Heart left ventricle (tissue), 16 donors: ENCODE measurements around the gene KIF26B. TPM values are rescaled to one million over a fixed set of nuclear protein-coding genes. Genes with fewer than 3 reads are reported as not detected.

Experiments
- ATAC-seq, 4 donors: fragments of 200-7000 bp; cut with Tn5 transposase; one replicate each; pipeline ENCODE4 v1.9.1; 2020 to 2022; ENCODE audit warnings: moderate library complexity in 4 of 4, mild to moderate bottlenecking in 3 of 4, moderate number of reproducible peaks in 1 of 4
- DNase-seq, 5 donors: peaks; one replicate each; pipeline ENCODE4 v3.0.0-alpha.2; 2020
- H3K27ac ChIP-seq, 12 donors: fragments of 200-600 bp; sonication (generic) in 4 of 12; one replicate each; pipeline versions ENCODE4 v1.5.0 to v1.8.0; 2016 to 2022; ENCODE audit warnings: mild to moderate bottlenecking in 2 of 12
- H3K27me3 ChIP-seq, 9 donors: fragments of 200-600 bp; sonication (generic) in 2 of 9; one replicate each; pipeline versions ENCODE4 v1.5.1 to v1.8.0; 2016 to 2022; ENCODE audit warnings: mild to moderate bottlenecking in 3 of 9
- H3K36me3 ChIP-seq, 9 donors: fragments of 200-600 bp; sonication (generic) in 2 of 9; one replicate each; pipeline versions ENCODE4 v1.5.0 to v1.8.0; 2018 to 2022; ENCODE audit warnings: mild to moderate bottlenecking in 2 of 9
- H3K4me1 ChIP-seq, 12 donors: fragments of 200-600 bp; sonication (generic) in 4 of 12; one replicate each; pipeline versions ENCODE4 v1.5.0 to v1.8.0; 2016 to 2022; ENCODE audit warnings: mild to moderate bottlenecking in 3 of 12
- H3K4me3 ChIP-seq, 12 donors: fragments of 200-600 bp; sonication (generic) in 4 of 12; one replicate each; pipeline versions ENCODE4 v1.5.0 to v1.8.0; 2017 to 2022; ENCODE audit warnings: mild to moderate bottlenecking in 9 of 12, moderate library complexity in 4 of 12
- H3K9me3 ChIP-seq, 12 donors: fragments of 200-600 bp; sonication (generic) in 4 of 12; one replicate each; pipeline versions ENCODE4 v1.5.0 to v1.8.0; 2016 to 2022; ENCODE audit warnings: mild to moderate bottlenecking in 1 of 12
- POLR2A ChIP-seq, 2 donors: fragments of 450-650 bp; IDR thresholded peaks; one replicate each; pipeline ENCODE4 v1.6.1; 2017; ENCODE audit warnings: antibody characterized with exemption in 2 of 2, mild to moderate bottlenecking in 2 of 2, moderate library complexity in 2 of 2
- WGBS, 4 donors: extraction: QIAGEN DNeasy Blood & Tissue Kit in 2 of 4; methylation state at CpG; one replicate each; pipeline versions ENCODE4 v1.1.5 to v1.1.7; 2013 to 2018; 5-methylcytosine and 5-hydroxymethylcytosine counted together
- intact Hi-C, 10 donors: fragments of 100-400 bp; cut with DNase I; formaldehyde crosslinking; loops; one replicate each; pipeline versions ENCODE4 v1.11.1 to v1.14.2; 2022
- polyA plus RNA-seq, 2 donors: library from polyadenylated mRNA; stranded (reverse); fragments of 200-250 nt; gene quantifications; one replicate each; pipeline ENCODE4 v1.2.3, GENCODE V29; 2013
- total RNA-seq, 9 donors: library from RNA; depleted of rRNA in 2 of 9; stranded (reverse); fragments of >200 nt in 2 of 9; fragmentation: NEBNext Ultra II Directional in 3 of 9; extraction: Animal tissue kit (Norgen Biotek cat#: 25700) in 3 of 9; gene quantifications; one replicate each; pipeline versions ENCODE4 v1.1.0 to v1.2.4, GENCODE V29; 2016 to 2023
- TF ChIP-seq, protein P1 (sequence below), 12 donors: fragments of 200-600 bp; sonication (generic) in 4 of 12; IDR thresholded peaks; one replicate each; pipeline versions ENCODE4 v1.5.0 to v1.8.0; 2018 to 2022; ENCODE audit warnings: antibody characterized with exemption in 12 of 12, mild to moderate bottlenecking in 5 of 12
- donor health status: ischemic (EF 13 %, LVEDD 7.1; RV severe dilation, severe dysfunction).
- donor health status: healthy with polysubstance abuse.
- donor health status: DM: no; HTN: yes; CAD: no.
- donor health status: DM: no; HTN: no; CAD: no.
- donor health status: ischemic (EF 25% LVEDD 6.9; RV normal size, moderate dysfunction).
- donor health status: ischemic (EF 25% LVEDD 5.7; RV mildly dilated, moderate dysfunction).
- donor health status: healthy.
- donor health status: DM: yes; HTN: yes; CAD: no.
- donor health status: ischemic (EF 35%, LVEDD 5.7; RV mildly dilated, moderate dysfunction).
- donor health status: nonischemic (EF 11% LVEDD 7.7; RV severe dilation, severe dysfunction).
- donor health status: DM: yes; HTN: yes; CAD: no.
- donor health status: PGD.
- donor health status: ischemic (EF 29% LVEDD 5.4; RV normal size, mild dysfunction).
- donor health status: nonischemic (EF 23%, LVEDD 6.1; RV moderate dilation, normal function).

KIF26B gene
- total and polyA plus RNA-seq, 11 donors = 1.2 to 7.0 (median 2.3) TPM

- Histone ChIP-seq H3K36me3 (no peaks in the 10 kb centered on the region), H3K27me3 (peaks cover 0 to 12% (median 0%) of the 10 kb centered on the region in 9 donors), H3K4me1 (no peaks in the 10 kb centered on the region), H3K4me3 (no peak overlapping the region), H3K9me3 (no peaks in the 10 kb centered on the region), H3K27ac (no peak overlapping the region)
- TF ChIP-seq POLR2A (IDR thresholded peaks at IDR 0.05) = no peak
- TF ChIP-seq, protein P1, sequence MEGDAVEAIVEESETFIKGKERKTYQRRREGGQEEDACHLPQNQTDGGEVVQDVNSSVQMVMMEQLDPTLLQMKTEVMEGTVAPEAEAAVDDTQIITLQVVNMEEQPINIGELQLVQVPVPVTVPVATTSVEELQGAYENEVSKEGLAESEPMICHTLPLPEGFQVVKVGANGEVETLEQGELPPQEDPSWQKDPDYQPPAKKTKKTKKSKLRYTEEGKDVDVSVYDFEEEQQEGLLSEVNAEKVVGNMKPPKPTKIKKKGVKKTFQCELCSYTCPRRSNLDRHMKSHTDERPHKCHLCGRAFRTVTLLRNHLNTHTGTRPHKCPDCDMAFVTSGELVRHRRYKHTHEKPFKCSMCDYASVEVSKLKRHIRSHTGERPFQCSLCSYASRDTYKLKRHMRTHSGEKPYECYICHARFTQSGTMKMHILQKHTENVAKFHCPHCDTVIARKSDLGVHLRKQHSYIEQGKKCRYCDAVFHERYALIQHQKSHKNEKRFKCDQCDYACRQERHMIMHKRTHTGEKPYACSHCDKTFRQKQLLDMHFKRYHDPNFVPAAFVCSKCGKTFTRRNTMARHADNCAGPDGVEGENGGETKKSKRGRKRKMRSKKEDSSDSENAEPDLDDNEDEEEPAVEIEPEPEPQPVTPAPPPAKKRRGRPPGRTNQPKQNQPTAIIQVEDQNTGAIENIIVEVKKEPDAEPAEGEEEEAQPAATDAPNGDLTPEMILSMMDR (IDR thresholded peaks at IDR 0.05) = no peak
- DNase-seq (no peak), ATAC-seq (no peak)
- 85 to 92% (median 92%) methylated on average over 11 of the region's 11 CpGs for WGBS, 4 donors
- intact Hi-C loops = loop anchor here in 2 of 10 donors (10.0 kb wide), 1 partner anchor 618 kb away; no protein-coding TSS in a partner anchor
Measured at GRCh38 chr1:245386297-245386971, 231.6 kb downstream of the KIF26B start.

- intact Hi-C loops = loop anchor here in 2 of 10 donors (10.0 kb wide), 1 partner anchor 616 kb away; no protein-coding TSS in a partner anchor
- H3K4me1 ChIP-seq = no peaks in the 10 kb centered on the region
- peaks cover 0 to 6% (median 0%) of the 10 kb centered on the region in 9 donors for H3K27me3 ChIP-seq
- ATAC-seq (no peak), DNase-seq (no peak)
- H3K4me3 ChIP-seq = peak overlapping the region in 1 of 12 donors; percentile 15
- no peak overlapping the region for H3K27ac ChIP-seq
- peaks cover 0 to 8% (median 0%) of the 10 kb centered on the region in 12 donors for H3K9me3 ChIP-seq
- no peaks in the 10 kb centered on the region for H3K36me3 ChIP-seq
- WGBS, 4 donors = 65 to 71% (median 69%) methylated on average over 3 of the region's 3 CpGs
- TF ChIP-seq, protein P1 (IDR thresholded peaks at IDR 0.05) = no peak
- no peak for TF ChIP-seq POLR2A (IDR thresholded peaks at IDR 0.05)
Measured at GRCh38 chr1:245388687-245389086, 233.9 kb downstream of the KIF26B start.

- TF ChIP-seq, protein P1 (IDR thresholded peaks at IDR 0.05) = no peak
- TF ChIP-seq POLR2A (IDR thresholded peaks at IDR 0.05) = no peak
- Histone ChIP-seq H3K4me1 (no peaks in the 10 kb centered on the region), H3K4me3 (no peak overlapping the region), H3K9me3 (peaks cover 0 to 8% (median 0%) of the 10 kb centered on the region in 12 donors), H3K27ac (no peak overlapping the region), H3K36me3 (no peaks in the 10 kb centered on the region), H3K27me3 (peaks cover 0 to 3% (median 0%) of the 10 kb centered on the region in 9 donors)
- 90 to 97% (median 95%) methylated on average over 7 of the region's 7 CpGs for WGBS, 4 donors
- ATAC-seq (no peak), DNase-seq (no peak)
- intact Hi-C loops = loop anchor here in 2 of 10 donors (10.0 kb wide), 1 partner anchor 615 kb away; no protein-coding TSS in a partner anchor
Measured at GRCh38 chr1:245389873-245390272, 235.1 kb downstream of the KIF26B start.

- H3K4me1 ChIP-seq = no peaks in the 10 kb centered on the region
- ATAC-seq = no peak
- no peak for DNase-seq
- 84 to 96% (median 87%) methylated on average over 1 of the region's 1 CpG for WGBS, 4 donors
- H3K27ac ChIP-seq = no peak overlapping the region
- no peaks in the 10 kb centered on the region for H3K36me3 ChIP-seq
- intact Hi-C loops = no loop called here
- peaks cover 0 to 8% (median 0%) of the 10 kb centered on the region in 12 donors for H3K9me3 ChIP-seq
- no peak overlapping the region for H3K4me3 ChIP-seq
- TF ChIP-seq, protein P1 (IDR thresholded peaks at IDR 0.05) = no peak
- TF ChIP-seq POLR2A (IDR thresholded peaks at IDR 0.05) = no peak
- peaks cover 0 to 2% (median 0%) of the 10 kb centered on the region in 9 donors for H3K27me3 ChIP-seq
Measured at GRCh38 chr1:245390975-245391374, 236.2 kb downstream of the KIF26B start.
